Epithelial cell of esophagus (primary cell): ENCODE measurements around the gene GPC6.

Source experiments
- DNase-seq: peaks from one replicate; pipeline ENCODE4 v3.0.0; 2010; ENCODE audit warnings: low read depth
- H3K4me3 ChIP-seq: 2 replicates; pipeline ENCODE4 v1.5.1; 2011; ENCODE audit warnings: mild to moderate bottlenecking, low read length, control low read depth
- CTCF ChIP-seq: IDR thresholded peaks from 2 replicates; pipeline ENCODE4 v1.5.1; 2011; ENCODE audit warnings: low read depth, mild to moderate bottlenecking, low read length, control low read depth, inconsistent platforms; ENCODE audit not compliant: insufficient read depth; ENCODE audit errors: missing control alignments

GPC6 gene

GRCh38 chr13:94344126-94344818, 1117.7 kb downstream of the GPC6 start:
- no peak for TF ChIP-seq CTCF
- DNase-seq: peak; percentile 12
- H3K4me3 ChIP-seq: no peak overlapping the region

GRCh38 chr13:94345374-94346195, 1119.0 kb downstream of the GPC6 start:
- DNase-seq: peak; percentile 86
- peak; percentile 52 for TF ChIP-seq CTCF

GRCh38 chr13:94346261-94347019, 1119.8 kb downstream of the GPC6 start:
- no peak for TF ChIP-seq CTCF
- no peak overlapping the region for H3K4me3 ChIP-seq
- no peak for DNase-seq

More at GRCh38 chr13:94345374-94346195, 1119.0 kb downstream of the GPC6 start:
- H3K4me3 ChIP-seq: no peak overlapping the region

- no peak overlapping the region for H3K4me3 ChIP-seq
- peak; percentile 11 for DNase-seq
- no peak for TF ChIP-seq CTCF
Observed at GRCh38 chr13:94351292-94351990, 1124.8 kb downstream of the GPC6 start.

GRCh38 chr13:94352057-94352456, 1125.5 kb downstream of the GPC6 start:
- no peak overlapping the region for H3K4me3 ChIP-seq
- TF ChIP-seq CTCF: no peak
- no peak for DNase-seq

GRCh38 chr13:94353167-94353710, 1126.6 kb downstream of the GPC6 start:
- no peak for TF ChIP-seq CTCF
- no peak overlapping the region for H3K4me3 ChIP-seq
- DNase-seq: no peak
